SIG-M5 (cell line): Measurements from ENCODE around the gene CSH1.
"Not testable (repeated sequence)": the region's sequence is repeated elsewhere in the genome, so short reads cannot be mapped to it uniquely, and the experiment has no call there.

Experiments
- DNase-seq: peaks from one replicate; lab custom pipeline; 2025; lab: John Stamatoyannopoulos, UW

Gene CSH1

GRCh38 chr17:63866625-63867024, 29.7 kb downstream of the CSH1 start:
- DNase-seq: not testable (repeated sequence)

GRCh38 chr17:63859257-63859656, 37.1 kb downstream of the CSH1 start:
- no peak for DNase-seq

GRCh38 chr17:63856425-63856824, 39.9 kb downstream of the CSH1 start:
- not testable (repeated sequence) for DNase-seq

GRCh38 chr17:63855185-63855584, 41.2 kb downstream of the CSH1 start:
- no peak for DNase-seq

- no peak for DNase-seq
Observed at GRCh38 chr17:63854709-63855108, 41.7 kb downstream of the CSH1 start.

GRCh38 chr17:63853260-63853659, 43.1 kb downstream of the CSH1 start:
- DNase-seq: no peak

GRCh38 chr17:63850401-63850800, 46.0 kb downstream of the CSH1 start:
- DNase-seq: no peak

- peak; percentile 42 for DNase-seq
Observed at GRCh38 chr17:63848834-63849689, 47.3 kb downstream of the CSH1 start.

GRCh38 chr17:63847525-63848249, 48.7 kb downstream of the CSH1 start:
- DNase-seq: no peak

GRCh38 chr17:63845509-63845908, 50.9 kb downstream of the CSH1 start:
- DNase-seq: no peak
